DOHH2 (cell line): Measurements from ENCODE around the gene TUSC2.
A peak's percentile ranks its signal among the peaks of the same experiment; 100 is the strongest.

Experiments
- CTCF ChIP-seq: fragments of 200-600 bp; sonication (generic); IDR thresholded peaks from one replicate; pipeline ENCODE4 v1.5.1; 2014; ENCODE audit warnings: antibody characterized with exemption, mild to moderate bottlenecking, low read depth, low read length; ENCODE audit not compliant: poor library complexity, severe bottlenecking
- EZH2phosphoT487 ChIP-seq: fragments of 200-600 bp; sonication (generic); IDR thresholded peaks from 2 replicates; pipeline ENCODE4 v1.6.1; 2017; ENCODE audit warnings: borderline replicate concordance, mild to moderate bottlenecking, antibody characterized with exemption, low read length, moderate library complexity, mixed read lengths

GRCh38 chr3:50347187-50347813, 19.3 kb upstream of the TUSC2 start:
- TF ChIP-seq CTCF, result peak; percentile 63
- no peak for TF ChIP-seq EZH2phosphoT487
